Amniotic epithelial cell (primary cell): ENCODE data around the gene LSMEM2.
"Not testable (repeated sequence)": the region's sequence is repeated elsewhere in the genome, so short reads cannot be mapped to it uniquely, and the experiment has no call there.

Source experiments
- DNase-seq: peaks from one replicate; pipeline ENCODE4 v3.0.0-alpha.2; 2010; ENCODE audit warnings: low read depth

Gene LSMEM2

DNA sequence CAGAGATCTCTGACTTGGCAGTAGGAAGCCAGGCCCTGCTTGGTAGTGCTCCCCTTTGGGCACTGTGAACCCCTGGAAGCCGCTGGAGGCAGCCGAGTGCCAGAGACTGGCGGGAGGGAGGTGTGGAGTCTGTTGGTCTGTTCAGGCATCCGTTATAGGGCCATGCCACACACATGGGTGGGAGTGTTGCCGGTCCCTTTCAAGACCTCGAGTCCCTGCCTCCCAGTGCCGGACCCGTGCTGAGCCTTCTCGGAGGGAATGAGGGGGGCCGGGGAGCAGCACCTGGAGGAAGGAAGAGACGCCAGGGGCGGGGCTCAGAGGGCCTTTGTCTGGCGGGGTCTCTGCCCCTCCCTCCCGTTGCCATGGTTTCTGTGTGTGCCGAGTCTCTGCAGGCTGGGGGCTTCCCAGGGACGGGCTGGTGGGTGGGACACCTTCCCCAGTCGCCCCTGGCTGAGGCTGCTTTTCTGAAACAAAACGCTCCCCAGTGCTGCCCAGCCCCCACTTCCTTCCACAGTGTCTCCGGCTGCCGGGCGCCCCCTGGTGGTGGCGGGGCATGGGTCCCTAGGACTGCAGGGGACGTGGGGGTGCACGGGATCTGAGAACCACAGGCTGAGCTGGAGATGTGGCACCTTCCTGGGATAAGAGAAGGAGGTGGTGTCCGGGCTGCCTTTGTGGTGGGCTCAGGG is 32.9 kb upstream of the LSMEM2 start:
- DNase-seq: peak; percentile 32

GRCh38 chr3:50246517-50246954 is 32.4 kb upstream of the LSMEM2 start:
- DNase-seq: peak; percentile 99

DNA sequence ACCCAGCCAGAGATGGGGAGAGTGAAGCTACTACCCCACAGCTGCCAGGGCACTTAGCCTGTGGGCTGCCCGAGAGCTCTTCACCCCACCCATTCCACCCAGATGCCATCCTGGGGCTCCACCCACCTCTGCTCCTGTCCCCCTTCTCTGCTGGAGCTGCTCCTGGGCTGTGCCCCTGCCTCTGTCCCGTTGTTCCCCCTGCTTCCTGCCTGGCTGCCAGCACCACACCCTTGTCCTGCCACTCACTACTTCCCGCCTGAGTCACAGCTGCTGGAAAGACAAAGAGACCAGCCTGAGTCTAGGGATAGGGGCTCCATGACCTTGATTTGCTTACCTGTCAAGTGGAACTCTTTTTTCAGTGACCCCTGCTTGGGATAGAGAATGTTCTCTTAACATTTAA is 30.5 kb upstream of the LSMEM2 start:
- DNase-seq: no peak

- DNase-seq: peak; percentile 81
Measured at GRCh38 chr3:50249457-50249856, 29.4 kb upstream of the LSMEM2 start.

DNA sequence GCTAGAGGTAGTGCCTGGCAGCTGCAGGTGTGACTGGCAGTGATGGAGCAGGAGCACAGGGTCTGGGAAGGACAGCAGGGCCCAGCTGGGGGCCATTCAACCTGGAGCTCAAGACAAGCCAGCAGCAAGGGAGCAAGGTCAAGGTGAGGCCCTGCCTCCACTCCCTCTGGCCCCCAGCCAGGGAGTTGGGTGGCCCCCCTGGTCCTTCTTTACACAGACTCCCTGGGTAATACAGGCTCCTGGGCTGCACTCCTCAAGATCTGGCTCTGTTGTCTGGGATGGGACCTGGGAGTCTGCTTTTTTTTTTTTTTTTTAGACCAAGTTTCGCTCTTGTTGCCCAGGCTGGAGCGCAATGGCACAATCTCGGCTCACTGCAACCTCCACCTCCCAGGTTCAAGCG is 28.4 kb upstream of the LSMEM2 start:
- DNase-seq: no peak

GRCh38 chr3:50251220-50251619 is 27.7 kb upstream of the LSMEM2 start:
- peak; percentile 98 for DNase-seq

DNA sequence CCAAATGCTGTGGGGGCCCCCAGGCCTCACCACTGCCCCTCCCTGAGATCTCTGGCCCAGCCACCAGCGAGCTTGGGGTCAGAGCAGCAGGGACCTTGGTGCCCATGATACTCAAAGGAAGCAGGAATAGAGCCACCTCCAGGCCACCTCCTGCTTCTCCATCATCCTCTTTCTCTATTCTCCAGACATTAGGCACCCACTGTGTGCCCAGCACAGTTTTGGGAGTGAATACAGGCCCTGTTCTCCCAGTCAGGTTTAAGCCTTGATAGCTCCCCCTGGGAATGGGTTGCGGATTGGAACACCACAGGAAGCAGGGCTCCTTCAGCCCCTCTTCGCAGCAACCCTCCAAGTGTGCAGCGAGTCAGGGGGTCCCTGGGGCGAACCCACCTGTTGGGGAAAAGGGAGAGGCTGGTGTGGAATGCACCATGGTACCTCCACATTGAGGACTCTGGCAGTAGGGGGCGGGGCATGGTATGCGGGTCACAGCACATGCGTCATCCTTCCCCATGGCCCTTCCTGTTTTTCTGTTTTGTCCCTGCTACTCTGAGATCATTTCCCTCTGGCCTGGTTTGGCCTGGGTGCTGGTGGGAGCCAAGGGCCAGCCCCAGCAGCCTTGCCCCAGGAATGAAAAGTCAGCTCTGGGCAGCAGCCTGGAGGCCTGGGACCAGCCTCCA is 24.2 kb upstream of the LSMEM2 start:
- peak; percentile 61 for DNase-seq

DNA sequence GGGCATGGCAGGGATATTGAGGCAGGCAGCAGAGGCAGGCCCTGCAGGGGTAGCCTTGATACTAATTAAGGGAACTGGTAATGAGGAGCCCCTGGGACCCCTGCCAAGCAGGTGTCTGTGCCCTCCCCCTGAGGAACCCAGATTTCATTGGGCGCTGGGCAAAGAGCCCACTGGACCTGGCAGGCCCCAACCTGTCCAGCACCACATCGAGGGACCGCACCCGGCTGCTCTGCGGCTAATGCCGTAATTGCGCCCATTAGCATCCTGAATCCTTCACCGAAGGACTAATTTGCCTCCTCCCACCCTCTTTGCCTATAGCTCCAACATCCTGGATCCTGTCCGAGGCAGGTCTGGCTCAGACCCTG is 23.7 kb upstream of the LSMEM2 start:
- no peak for DNase-seq

DNA sequence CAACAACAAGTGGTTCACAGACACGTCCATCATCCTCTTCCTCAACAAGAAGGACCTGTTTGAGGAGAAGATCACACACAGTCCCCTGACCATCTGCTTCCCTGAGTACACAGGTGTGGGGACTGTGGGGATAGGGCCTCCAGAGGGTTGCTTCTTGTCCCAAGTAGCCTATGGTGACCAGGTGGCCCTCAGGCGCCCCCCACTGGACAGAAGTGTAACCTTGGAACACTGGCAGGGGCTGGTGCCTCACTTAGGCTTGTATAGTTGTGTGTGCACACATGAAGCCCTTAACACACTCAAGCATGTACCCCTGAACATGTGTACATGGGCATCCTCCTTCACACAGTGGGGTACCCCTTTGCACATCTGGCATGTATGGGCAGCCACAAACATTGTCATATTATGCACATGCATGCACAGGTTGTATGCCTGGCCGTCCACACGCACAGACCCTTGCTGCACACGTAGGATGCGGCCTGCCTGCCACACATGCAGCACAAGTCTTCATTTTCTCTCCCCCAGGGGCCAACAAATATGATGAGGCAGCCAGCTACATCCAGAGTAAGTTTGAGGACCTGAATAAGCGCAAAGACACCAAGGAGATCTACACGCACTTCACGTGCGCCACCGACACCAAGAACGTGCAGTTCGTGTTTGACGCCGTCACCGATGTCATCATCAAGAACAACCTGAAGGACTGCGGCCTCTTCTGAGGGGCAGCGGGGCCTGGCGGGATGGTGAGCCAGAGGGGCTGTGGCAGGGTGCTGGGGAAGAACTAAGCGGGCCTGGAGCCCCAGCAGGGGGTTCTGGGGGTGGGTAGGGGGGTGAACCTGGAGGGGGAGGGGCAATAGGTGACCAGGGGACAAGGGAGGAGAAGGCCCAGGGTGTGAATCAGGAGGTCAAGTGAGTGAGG is 21.7 kb upstream of the LSMEM2 start:
- DNase-seq: no peak

DNA sequence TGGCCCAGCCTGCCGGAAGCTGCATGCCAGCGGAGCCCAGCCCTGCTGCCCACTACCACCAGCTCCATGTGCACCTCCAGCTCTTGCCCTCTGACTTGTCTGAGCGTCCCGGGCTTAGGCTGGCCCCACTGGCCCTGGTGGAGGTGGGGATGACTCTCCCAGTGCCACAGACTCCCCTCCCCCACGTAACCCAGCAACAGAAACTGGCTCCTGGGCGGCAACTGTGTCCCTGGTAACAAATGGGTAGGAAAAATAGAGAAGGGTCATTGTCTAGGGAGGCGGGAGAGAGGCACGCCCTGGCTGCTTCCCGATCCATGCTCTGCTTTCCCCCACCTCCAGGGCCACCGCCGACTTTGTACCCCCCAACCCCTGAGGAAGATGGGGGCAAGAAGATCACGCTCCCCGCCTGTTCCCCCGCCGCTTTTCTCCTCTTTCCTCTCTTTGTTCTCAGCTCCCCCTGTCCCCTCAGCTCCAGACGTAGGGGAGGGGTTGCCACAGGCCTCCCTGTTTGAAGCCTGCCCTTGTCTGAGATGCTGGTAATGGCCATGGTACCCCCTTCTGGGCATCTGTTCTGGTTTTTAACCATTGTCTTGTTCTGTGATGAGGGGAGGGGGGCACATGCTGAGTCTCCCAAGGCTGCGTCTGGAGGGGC is 20.7 kb upstream of the LSMEM2 start:
- DNase-seq: no peak

GRCh38 chr3:50258979-50259378 is 19.9 kb upstream of the LSMEM2 start:
- no peak for DNase-seq

DNA sequence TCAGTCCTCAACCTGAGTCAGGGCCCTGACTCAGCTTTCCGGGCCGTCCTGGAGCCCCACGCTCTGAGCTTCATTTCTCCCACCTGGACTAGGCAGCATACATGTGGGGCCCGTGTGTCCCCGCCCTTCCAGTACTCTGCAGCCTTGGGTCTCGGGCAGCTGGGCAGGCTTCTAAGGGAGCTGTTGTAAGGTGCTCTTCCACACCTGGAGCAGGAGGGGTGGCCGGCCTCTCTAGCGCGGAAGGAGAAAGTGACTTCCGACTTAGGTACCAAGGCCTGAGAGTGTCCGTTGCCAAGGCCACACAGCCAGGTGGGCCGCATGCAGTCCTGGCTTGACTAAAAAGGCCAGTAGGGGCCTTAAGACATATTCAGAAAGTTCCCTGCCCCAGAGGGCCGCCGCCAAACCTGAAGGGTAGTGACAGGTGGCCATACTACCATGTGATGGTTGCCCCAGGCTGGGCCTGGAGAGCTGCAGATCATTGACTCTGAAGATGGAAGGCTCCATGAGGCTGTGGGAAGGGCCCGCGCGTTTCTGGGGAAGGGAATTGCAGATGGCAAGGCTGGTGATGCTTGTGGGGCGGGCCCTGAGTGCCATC is 19.4 kb upstream of the LSMEM2 start:
- no peak for DNase-seq

GRCh38 chr3:50260027-50260941 is 18.6 kb upstream of the LSMEM2 start:
- DNase-seq: peak; percentile 73

DNA sequence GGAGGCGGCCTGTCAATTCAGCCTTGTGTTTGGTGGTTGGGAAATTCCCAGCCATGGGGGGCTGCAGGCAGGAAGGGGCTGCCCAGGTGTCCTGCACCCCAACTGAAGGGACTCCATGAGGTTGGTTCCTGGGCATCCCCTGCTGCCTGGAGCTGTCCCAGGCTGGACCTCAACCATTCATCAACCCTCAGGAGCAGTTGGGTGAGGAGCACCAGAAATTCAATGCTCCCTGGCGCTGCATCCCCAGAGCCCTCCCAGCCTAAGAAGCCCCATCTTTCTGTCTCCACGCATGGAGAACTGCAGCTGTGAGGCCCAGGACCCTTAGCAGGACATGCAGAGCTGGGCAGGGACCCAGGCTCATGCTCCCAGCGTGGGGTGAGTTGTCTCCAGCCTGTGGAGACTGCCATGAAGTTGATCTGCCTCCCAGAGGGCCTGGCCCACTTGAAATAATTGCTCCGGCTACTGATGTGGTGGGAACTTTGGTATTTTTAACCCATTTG is 17.9 kb upstream of the LSMEM2 start:
- no peak for DNase-seq

DNA sequence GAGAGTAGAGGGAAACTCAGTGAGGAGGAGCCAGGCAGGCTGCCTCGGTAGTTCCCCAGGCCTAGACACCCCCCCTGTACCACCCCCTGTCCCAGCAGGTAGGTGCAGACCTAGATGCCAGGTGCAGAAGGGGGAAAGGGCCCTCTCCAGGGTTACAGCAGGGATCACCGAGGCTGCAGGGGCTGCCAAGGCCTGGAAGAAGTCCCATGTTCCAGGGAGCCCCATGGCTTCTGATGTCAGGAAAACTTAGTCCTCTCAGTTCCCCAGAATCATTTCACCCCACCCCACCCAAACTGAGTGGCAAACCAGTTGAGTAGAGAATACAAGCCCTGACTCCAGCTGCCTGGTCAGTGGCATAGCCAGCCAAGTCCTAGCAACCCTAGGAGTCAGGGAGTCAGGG is 17.4 kb upstream of the LSMEM2 start:
- no peak for DNase-seq

GRCh38 chr3:50262200-50262599 is 16.7 kb upstream of the LSMEM2 start:
- not testable (repeated sequence) for DNase-seq

DNA sequence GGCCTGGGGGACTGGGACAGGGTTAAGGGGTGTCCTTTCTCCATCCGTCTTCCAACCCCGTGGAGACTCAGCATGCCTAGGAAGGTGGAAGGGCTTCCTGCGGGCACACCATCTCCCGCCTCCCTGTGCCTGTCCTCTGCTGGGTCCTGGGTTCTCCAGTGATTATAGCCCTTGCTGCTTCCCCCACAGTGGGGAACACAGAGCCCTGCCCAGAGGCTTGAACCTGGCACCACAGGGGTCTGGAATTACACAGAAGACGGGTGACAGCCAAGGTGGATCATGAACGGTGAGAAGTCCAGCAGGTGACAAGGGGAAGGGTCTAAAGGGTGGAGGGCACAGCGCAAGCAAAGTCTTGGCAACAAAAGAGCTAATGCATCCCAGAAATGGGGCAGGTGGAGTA is 16.1 kb upstream of the LSMEM2 start:
- DNase-seq: no peak

GRCh38 chr3:50263478-50264382 is 15.2 kb upstream of the LSMEM2 start:
- no peak for DNase-seq

DNA sequence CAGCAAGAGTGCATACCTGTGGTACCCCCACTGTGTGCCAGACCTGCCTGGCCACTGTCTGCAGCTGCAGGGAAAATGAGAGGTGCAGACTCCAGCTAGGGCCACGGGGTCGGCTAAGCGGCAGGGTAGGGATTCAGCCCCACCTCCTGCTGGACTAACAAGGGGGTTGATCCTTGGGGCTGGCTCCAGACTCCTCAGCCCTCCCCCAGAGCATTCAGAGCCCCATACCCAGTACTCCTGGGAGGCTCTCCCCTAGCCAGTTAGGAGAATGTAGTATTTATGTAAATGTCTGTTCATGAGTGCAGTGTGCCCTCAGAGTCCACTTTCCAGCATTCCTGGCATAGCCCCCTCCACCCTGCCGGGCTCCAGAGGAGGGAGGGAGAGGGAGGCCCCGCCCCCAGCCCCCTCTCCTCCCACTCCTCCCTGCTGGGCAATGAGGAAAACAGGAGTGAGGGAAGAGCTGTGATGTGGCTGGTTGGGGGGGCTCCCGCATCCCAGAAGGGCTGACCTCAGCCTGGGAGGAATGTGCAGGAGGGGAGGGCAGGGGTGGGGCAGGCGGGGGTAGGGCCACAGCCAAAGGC is 14.4 kb upstream of the LSMEM2 start:
- DNase-seq: peak; percentile 95
